GDM1 (cell line): ENCODE measurements around the gene ARHGAP22.
A peak's percentile ranks its signal among the peaks of the same experiment; 100 is the strongest.

Experiments
- DNase-seq: peaks from one replicate; lab custom pipeline; 2025; lab: John Stamatoyannopoulos, UW

The ARHGAP22 gene

DNA sequence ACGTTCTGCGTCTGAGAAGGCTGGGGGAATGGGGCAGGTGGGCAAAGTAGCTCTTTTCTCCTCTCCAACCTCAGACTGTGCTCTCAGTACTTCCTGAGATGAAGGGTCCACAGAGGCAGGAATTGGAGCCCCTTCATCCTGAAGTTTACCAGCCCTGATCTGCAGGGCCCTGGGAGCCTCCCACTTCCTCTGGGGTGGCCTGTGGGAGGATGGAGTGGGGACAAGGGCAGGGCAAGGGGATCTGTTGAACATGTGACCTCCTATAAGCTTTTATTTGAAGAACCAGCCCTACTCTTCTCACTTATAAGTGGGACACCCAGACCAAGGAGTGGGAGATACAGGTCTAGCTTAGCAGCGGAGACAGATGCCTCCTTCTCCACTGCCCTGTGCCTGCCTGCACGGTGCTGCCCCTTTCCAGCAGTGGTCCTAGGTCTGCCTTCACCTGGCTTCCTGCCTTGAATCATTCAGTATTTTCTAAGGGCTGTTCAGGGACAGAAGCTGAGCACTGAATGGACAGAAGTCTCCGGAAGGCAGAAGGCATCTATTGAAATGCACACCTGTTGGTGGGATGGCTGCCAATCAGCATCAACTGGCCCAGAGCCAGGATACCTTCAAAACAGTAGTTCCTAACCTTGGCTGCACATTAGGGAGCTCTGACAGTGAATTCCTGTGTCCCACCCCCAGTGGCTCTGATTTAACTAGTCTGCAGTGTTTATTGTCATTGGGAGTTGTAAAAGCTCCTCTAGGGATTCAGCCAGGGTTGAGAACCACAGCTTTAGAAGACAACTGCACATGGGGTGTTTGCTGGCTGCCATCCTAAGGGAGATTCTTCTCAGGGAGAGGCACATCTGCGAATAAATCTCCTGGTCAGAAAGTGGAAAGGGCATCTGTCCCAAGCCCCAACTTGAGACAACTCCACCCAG lies 2.7 kb upstream of the ARHGAP22 start:
- DNase-seq = no peak

DNA sequence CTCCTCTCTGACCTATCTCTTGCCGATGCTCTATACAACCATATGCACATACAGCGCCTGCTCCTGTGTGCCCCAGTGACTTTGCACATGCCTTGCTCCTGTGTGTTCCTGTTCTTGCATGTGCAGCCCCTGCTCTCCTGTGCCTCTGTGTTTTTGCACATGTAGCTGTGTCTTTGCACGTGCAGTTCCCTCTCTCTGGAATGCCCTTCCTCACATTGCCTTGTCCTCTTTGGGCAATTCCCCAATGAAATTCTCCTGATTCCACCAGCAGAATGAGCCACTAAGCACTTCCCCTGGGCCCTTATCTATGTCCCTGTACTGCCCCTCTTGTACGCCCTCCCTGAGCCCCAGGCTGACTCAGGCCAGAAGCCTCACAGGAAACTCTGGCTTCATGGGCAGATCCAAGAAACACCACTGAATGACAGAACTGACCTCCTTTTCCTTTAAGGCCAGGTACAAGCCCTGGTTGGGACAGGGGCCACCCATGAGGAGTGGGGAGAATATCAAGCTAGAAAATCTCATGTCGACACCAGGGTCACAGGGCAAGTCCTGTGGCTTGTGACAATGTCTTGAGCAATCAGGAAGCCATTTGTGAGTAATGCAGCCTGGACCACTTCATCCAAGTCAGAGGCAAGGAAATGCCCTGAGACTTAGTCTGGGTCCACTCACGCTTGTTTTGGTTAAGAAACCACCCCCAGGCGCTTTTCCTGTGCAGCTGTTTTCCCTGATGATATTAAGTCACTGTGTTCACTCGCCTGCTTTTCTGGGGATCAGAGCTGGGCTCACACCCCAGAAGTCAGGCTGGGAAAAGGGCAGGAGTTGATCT lies 1.9 kb upstream of the ARHGAP22 start:
- DNase-seq = peak; percentile 21

DNA sequence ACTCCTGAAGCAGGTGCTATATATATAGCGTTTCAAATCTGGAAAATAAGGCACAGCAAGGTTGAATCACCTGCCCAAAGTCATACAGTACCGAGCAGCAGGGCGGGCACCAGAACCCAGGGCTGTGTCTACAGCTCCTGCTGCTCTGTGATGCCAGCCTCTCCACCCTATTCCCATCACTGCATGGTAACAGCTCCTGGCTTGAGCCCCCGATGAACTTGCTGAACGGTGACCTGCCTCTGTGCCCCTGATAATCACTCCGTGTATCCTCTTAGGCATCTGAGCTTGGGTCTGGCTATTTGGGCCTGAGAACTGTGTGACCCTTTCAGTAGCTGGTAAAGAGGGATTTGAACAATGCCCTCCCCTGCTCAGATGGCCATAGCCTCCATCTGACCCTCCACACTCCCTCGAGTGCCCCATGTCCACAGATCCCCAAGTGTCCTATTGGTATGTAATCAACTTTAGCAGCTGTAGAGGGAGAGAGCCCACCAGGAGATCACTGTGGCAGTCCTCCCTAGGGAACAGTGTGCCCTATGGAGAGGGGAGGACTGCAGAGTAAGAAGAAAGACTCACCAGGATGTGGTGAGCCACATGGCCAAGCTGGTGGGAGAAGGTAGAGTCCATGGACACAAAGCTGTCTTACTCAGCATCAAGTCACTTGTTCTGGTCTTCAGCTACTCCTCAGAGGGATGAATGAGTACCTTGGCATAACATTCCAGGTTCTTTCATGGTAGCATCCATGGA lies 1.1 kb upstream of the ARHGAP22 start:
- no peak for DNase-seq

DNA sequence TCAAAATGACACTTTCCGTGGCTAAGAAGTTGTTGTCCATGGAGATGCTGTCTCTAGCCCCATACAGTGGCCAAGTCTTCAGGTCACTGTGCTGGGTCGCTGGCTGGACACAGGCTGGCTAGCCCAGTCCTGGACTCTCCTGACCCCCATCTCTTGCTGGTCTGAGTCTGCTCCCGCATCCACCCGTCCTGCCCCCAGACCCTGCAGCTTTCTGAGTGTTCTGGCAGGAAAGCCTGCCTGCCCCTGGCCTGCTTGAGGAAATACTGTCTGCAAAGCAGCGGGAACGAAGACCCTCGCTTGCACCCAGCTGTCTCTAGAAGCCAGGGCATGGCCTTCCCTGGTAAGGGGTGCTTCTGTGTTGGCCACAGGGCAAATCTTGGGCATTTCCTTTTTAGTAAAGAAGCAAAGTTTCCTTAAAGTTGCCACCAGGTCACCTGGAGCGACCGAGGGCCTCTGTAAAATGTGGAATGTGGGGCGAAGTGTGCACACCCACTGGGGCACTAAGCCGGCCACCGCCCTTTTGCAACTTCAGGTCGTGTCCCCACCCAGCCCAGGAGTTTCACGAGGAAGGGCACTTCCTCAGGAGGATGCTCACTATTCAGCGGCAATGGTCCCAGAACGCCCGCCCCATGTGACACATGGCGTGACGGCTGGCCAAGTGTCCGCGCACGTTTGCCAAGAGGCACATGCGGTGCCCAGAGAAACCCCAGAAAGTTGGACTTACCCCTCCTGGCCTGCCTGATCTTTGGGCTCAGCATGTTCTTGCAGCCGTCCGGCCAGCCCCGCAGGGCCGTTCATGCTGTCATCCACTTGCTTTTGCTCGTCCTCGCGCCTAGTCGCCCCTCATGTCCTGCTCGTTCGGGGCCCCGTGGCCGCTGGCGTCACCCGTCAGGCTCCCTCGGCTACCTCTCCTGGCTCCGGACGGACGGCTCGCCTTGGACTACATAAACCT lies 558 bp downstream of the ARHGAP22 start:
- no peak for DNase-seq

DNA sequence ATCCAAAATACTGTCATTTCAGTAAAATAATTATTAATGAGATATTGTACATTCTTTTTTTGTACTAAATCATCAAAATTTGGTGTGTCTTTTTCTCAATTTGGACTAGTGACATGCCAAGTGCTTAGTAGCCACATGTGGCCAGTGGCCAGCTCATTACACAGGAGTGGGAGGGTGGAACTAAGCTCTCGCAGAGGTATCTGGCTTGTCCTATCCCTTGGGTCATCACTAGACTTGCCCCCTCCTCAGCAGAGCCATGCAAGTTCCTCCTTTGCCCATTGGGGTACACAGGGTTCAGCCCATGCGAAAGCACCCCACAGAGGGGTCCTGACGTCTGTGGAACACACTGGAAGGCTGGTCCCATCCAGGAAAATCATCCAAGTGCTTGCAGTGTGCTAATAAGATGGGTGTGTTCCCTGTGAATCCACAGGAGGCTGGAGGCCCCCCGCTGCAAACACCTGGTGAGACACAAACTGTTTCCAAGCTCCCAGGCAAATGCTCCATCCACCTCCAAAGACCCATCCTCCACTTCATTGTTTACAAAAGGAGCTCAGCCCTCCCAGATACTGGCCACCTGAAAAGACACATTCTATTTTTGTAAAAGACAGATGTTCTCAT lies 1.3 kb downstream of the ARHGAP22 start:
- no peak for DNase-seq

DNA sequence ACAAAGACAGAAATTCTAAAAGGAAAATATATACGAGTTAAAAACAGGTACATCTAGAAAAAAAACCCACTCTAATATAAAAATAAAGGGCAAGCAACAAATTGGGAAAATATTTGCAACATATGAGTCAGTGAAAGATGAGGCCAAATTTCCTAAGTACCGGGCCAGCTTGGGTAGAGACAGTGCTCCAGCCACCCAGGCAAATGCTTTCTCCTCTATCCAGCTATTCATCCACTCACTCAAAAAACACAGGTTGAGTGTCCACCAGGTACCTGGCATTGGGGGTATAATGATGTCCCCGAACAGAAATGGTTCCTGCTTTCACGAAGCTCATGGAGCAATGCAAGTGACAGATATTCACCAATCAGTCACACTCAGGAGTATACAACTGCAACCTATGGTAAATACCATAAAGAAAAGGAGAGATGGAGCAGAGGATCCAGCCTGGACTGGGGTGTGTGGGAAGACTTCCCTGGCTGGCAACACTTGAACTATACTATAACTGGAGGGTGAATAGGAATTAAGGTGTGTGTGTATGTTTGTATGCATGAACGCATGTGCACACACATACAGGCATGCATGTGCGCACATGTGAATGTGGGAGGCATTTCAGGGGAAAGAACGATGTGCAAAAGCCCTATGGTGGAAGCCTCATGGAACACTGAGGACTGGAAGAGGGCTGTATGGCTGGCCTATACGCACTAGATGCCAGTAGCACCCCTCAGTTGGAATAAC lies 2.3 kb downstream of the ARHGAP22 start:
- DNase-seq = no peak

DNA sequence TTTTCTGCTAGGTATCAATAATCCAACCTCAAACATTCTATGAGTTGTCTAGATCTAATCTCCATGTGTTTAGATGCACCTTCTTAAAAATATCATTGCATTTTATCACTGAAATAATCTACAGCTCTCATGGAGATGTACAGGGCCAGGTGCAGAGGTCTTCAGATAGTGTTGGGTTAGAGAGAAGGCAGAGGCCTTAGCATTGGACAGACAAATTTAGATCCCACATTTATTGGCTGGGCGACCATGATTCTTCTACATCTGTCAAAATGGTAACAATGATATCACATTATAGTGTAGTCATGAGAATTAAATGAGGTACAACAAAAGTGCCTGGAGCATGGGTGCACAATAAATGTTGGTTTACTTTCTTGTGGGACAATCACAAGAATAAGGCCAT lies 3.1 kb downstream of the ARHGAP22 start:
- no peak for DNase-seq

DNA sequence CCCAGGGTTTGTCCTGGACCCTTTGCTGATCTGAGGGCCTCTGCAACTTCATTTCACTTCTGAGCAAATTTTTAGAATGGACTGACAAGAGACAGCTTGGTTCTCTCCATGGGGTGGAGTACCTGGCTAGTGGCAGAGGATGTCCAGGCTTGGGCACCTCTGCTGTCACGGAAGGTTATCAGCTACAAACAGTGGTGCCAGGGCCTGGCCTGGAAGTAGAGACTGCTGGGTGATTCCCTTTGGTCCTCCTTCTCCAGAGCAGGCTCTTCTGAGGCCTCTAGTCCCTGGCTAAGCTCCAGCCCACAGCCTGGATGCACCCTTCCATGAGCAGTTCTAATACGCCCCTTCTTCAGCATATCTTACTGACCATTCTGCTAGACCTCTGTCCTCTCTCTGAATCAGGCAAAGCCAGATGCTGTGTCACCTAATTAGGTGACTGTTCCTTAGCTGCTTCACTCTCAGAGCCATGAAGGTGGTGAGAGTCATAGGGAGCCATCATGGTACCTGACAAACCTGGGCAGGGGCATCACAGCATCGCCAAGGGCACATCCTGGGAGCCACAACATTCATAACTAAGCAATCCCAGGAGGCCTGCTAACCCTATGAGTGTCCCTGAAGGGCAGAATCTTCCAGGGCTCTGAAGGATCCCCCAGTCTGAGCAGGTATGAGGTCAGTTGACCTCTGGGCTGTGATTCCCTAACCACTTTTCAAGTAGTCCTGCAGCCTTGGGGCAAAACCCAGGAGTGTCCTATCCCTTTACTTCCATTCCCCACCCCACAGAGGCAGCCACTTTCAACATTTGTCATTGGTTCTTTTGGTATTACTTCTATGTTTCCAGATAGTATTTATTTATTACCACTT lies 4.0 kb downstream of the ARHGAP22 start:
- no peak for DNase-seq

DNA sequence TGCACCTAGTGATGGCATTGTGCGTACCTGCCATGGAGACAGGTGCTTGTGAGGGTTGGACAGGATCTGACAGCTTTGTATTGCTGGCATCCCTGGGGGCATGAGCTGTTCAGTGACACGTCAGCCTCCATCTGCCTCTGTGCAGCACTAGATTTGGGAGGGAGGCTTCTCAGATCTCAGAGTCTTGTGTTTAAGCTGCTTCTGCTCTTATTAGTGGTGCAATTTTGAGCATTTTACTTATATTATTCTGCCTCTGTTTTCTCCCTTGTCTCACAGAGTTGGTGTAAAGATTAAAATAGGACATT lies 5.1 kb downstream of the ARHGAP22 start:
- no peak for DNase-seq

DNA sequence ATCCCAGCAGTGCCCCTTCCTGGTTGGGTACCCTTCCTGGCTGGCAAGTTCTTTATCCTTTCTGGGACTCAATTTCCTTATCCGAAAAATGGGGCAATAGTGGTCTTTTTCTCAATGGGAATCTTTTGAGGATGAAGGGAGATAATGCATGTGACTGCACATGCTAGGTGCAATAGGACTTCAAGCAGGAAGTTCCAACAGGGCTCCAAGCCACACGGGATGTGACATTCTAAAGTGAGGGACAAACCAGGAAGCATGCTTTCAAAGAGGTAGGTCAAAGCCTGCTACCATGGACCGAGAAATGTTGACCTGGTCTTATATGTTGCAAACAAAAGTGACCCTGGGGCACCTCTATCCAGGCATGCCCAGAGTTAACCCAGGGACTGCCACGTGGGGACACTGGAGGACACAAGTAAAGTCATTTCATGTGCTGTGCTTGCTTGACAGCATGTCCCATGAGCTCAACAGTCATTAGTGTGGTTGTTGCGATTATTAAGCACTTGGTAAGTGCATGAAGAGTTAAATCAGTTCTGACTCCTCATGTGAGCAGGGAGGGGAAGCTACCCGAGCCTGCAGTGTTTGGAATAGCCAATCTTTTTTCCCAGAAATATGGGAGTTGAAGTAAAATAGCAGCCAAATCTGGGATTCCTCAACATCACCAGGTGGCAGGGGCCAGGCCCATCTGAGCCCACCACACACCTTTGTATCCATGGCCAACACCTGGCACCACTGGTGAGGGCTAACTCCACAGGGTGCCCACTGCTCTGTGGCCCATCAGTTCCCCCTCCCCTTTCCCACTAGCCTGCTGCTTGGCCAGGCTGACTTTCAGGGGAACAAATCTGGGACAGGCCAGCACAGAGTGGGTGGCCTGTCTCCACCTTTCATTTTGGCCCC lies 5.7 kb downstream of the ARHGAP22 start:
- no peak for DNase-seq

DNA sequence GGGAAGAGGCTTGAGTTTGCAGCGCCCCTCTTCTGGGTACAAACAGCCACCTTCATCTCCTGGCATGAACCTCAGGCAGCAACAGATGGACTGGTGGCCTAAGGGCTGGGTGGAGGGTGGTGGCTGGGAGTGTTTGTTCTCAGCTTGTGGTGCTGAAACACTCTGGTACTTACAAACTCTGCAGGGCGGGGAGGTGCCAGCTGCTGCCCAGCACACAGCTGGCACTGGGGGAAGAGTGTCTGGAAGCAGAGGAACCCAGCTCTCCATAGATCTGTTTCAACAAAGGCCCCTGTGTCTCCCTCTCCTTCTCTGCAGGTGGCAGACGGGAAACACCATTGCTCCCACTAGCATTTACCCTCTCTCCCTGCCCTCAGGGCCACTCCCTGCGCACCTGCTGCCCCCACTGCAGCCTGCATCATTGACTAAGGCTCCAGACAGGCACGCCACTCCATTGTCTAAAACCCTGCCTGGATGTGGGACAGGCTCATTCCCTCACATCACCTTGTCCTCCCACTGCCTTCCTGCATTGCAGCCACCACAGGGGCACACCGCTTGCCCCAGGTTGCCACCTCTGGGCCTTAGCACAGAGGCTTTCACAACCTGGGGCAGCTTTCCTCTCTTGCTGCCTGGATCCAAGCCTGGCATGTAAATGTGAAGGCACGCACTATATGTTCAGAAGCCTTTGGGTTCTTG lies 6.5 kb downstream of the ARHGAP22 start:
- DNase-seq = no peak

DNA sequence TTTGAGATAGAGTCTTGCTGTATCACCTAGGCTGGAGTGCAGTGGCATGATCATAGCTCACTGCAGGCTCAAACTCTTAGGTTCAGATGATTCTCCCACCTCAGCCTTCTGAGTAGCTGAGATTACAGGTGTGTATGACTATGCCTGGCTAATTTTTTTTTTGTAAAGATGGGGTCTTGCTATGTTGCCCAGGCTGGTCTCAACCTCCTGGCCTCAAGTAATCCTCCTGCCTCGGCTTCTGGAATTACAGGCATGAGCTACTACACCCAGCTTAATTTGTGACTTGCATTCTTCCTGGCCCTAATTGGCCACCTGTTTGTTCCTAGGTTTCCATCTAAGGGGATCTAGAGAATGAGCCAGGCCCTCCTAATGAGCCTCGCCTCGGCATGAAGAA lies 9.3 kb downstream of the ARHGAP22 start:
- no peak for DNase-seq

DNA sequence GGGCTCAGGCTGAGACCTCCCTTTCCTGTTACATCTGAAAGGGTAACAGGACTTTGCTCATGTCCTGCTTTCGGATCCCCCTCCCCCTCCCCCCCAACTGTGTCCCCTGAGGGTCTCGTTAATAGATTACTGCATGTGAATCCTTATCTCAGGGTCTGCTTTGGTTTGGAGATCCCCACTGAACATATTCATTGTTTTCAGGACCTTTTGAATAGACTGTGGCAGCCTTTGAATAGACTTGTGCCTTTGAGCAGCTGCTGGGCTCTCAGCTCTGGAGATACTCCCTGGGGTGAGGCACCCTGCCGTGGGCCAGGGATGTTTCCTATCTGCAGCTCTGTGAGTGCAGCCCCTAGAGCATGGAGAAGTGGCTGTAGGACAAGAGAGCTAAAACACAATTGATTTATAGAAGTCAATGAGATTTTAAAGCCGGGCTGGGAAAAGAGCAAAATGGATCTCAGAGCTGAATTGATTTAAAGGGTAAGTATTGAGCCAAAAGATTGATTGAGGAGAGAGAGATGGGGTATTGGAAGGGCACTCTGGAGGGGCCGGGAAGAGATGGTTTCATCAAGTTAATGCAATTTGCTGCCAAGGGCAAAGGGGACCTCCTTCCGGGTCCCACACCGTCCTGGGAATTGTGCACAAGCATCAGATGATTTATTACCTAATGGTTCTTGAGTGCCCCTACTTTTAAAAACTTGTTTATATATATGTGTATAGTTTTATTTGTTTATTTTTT lies 9.9 kb downstream of the ARHGAP22 start:
- no peak for DNase-seq

DNA sequence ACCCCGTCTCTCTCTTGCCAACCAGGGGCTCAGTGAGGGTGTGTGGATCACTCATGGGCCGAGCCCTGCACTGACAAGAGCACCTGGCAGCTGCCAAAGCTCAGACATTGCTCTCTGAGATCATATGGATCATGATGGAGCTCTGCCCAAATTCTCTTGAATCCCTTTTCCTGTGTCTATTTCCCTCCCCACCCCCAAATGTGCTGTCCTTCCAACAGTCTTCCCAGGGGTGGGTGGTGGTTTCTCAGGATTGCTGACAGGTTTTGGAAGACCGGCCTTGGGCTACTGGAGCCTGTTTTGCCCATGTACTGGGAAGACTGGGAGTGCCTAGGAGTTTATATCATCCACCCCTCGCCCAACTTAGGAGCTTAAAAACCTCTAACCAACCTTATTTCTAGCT lies 10.5 kb downstream of the ARHGAP22 start:
- no peak for DNase-seq

DNA sequence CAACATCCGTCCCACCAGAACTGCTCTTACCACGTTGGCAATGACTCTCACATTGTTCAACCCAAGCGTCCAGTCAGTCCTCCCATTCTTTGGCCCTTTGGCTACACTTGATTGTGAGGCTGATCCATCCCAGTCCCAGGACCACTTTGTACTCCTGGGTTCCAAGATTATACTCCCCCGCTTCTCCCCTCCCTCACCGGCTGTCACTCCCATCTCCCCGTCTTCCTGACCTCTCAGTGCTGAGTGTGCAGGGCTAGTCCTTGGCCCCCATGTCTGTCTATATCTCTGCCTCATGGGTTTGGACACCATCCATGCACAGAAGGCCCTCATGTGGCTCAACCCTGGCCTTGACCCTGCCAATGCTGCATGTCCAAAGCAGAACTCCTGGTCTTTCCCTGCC lies 12.5 kb downstream of the ARHGAP22 start:
- DNase-seq = no peak

DNA sequence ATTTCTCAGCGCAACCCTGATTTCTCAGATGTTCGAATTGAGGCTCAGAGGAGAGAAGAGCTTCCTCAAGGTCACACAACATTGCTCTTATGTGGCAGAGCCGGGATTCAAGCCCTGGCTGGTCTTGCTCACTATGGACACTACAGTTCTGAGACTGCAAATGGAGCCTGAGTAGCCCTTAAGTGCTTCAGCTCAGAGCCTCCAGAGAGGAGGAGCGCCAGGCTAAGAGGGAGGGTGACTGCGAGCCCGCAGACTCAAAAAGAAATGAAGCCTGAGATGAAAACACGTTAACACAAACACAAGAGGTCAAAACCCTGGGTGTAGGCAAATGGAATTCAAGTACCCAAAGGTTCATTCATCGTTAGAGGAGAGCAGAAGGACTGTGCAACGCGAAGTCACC lies 13.9 kb downstream of the ARHGAP22 start:
- no peak for DNase-seq

DNA sequence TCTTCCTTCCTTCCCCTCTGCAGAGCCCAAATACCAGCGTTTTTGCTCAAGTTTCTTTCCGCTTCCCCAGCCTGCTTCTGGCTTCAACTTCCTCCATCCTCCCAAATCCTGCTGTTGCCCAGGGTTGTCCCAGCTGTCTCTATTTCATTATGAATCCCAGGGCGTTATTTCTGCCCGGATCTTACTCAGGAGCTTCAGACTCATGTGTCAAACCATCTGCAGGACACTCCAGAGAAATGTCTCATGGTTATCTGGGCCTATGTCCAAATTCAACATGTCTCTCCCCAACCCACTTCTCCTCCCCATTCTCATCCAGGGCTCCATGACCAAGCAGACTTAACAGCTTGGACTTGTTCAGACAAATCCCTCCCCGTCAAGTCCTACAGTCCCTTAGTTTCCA lies 15.6 kb downstream of the ARHGAP22 start:
- DNase-seq = no peak
